K562 (cell line): ENCODE measurements around the gene BCR. TPM values are rescaled to one million over a fixed set of nuclear protein-coding genes. Genes with fewer than 3 reads are reported as not detected.

ENCODE experiments used
- ATAC-seq: fragments of 200-7000 bp; cut with Tn5 transposase; 3 replicates; pipeline ENCODE4 v1.9.1; 2020; ENCODE audit warnings: moderate library complexity
- BruUV-seq: library from RNA; stranded (reverse); fragments of 400-500 nt; replicated peaks from 2 replicates; lab custom pipeline; 2021; lab: Mats Ljungman, UMichigan
- CTCF ChIA-PET: fragments of 300-600 bp; formaldehyde crosslinking; extraction: SDS; loops from one replicate; lab custom pipeline; 2021; ENCODE audit warnings: low intra/inter-chr PET ratio; lab: Yijun Ruan, JAX
- POLR2A ChIA-PET: fragments of 300-600, 350-650 bp; sonication (Branson Sonifier 250); formaldehyde crosslinking; extraction: SDS; loops from one replicate; lab custom pipeline; 2021; ENCODE audit warnings: antibody characterized with exemption, inconsistent platforms; lab: Yijun Ruan, JAX
- DNase-seq, 4 experiments: peaks; one replicate each; pipeline versions ENCODE4 v3.0.0 to v3.0.0-alpha.2; 2011 to 2018; ENCODE audit warnings: low spot score in 3 of 4, mixed read lengths in 3 of 4; ENCODE audit errors: extremely low read depth in 1 of 4
- FAIRE-seq: peaks from 2 replicates; lab custom pipeline; 2011; peaks lifted over from hg19 to GRCh38; lab: Jason Lieb, UNC
- H2AFZ ChIP-seq: 2 replicates; pipeline ENCODE4 v1.6.0; 2011; ENCODE audit warnings: low read depth, low read length, control low read depth, inconsistent platforms
- H3K27ac ChIP-seq: fragments of 200-600 bp; 3 replicates; pipeline ENCODE4 v1.8.0; 2011; ENCODE audit warnings: low read depth, mild to moderate bottlenecking, control low read depth, inconsistent platforms, low read length, moderate library complexity, mixed read lengths; ENCODE audit errors: extremely low read depth
- H3K27me3 ChIP-seq, 2 experiments: fragments of 300-600 bp in 1 of 2; 2 replicates in 1 of 2; 3 replicates in 1 of 2; pipeline versions ENCODE4 v1.6.0 to v1.8.0; 2011; ENCODE audit warnings: inconsistent platforms in 2 of 2, low read length in 2 of 2, mild to moderate bottlenecking in 1 of 2, mixed read lengths in 1 of 2, moderate library complexity in 1 of 2; ENCODE audit not compliant: control insufficient read depth in 2 of 2, insufficient read depth in 2 of 2
- H3K36me3 ChIP-seq: fragments of 300-600 bp; 3 replicates; pipeline ENCODE4 v1.8.0; 2011; ENCODE audit warnings: mild to moderate bottlenecking, low read length, inconsistent platforms; ENCODE audit not compliant: control insufficient read depth, insufficient read depth
- H3K4me1 ChIP-seq, 2 experiments: fragments of 200-600 bp in 1 of 2; replicated peaks in 1 of 2; 2 replicates in 1 of 2; 3 replicates in 1 of 2; pipeline versions ENCODE4 v1.5.1 to v1.8.0; 2011; ENCODE audit warnings: inconsistent platforms in 2 of 2, low read length in 2 of 2, mild to moderate bottlenecking in 1 of 2, mixed read lengths in 1 of 2, moderate library complexity in 1 of 2; ENCODE audit not compliant: control insufficient read depth in 2 of 2, insufficient read depth in 2 of 2
- H3K4me2 ChIP-seq: 2 replicates; pipeline ENCODE4 v1.6.1; 2011; ENCODE audit warnings: low read length, control low read depth, inconsistent platforms, mixed read lengths; ENCODE audit not compliant: insufficient read depth
- H3K4me3 ChIP-seq: fragments of 200-600 bp; sonication (generic), shearing (Covaris generic); 2 replicates; pipeline ENCODE4 v1.5.1; 2016; ENCODE audit warnings: control low read depth, inconsistent platforms
- H3K79me2 ChIP-seq: fragments of 200-600 bp; 3 replicates; pipeline ENCODE4 v1.8.0; 2011; ENCODE audit warnings: low read length, inconsistent platforms; ENCODE audit not compliant: control insufficient read depth, insufficient read depth
- H3K9ac ChIP-seq, 2 experiments: 2 replicates each; pipeline versions ENCODE4 v1.6.0 to v1.6.1; 2011; ENCODE audit warnings: low read depth in 2 of 2, low read length in 2 of 2, control low read depth in 1 of 2, inconsistent platforms in 1 of 2, mild to moderate bottlenecking in 1 of 2, mixed read lengths in 1 of 2; ENCODE audit not compliant: insufficient read depth in 1 of 2
- H3K9me1 ChIP-seq: one replicate; pipeline ENCODE4 v1.6.0; 2011; ENCODE audit warnings: inconsistent platforms, mild to moderate bottlenecking, low read length, moderate library complexity; ENCODE audit not compliant: control insufficient read depth, insufficient read depth
- H3K9me3 ChIP-seq: replicated peaks from 2 replicates; pipeline ENCODE4 v1.5.1; 2011; ENCODE audit warnings: low read depth, low read length, inconsistent platforms; ENCODE audit not compliant: control insufficient read depth, insufficient read depth
- H4K20me1 ChIP-seq: replicated peaks from 2 replicates; pipeline ENCODE4 v1.6.1; 2011; ENCODE audit warnings: low read length, inconsistent platforms, mixed read lengths; ENCODE audit not compliant: control insufficient read depth, insufficient read depth
- E2F6 ChIP-seq, 2 experiments: IDR thresholded peaks; 2 replicates each; pipeline ENCODE4 v1.6.1; 2011; ENCODE audit warnings: borderline replicate concordance in 1 of 2, control low read depth in 1 of 2, low read depth in 1 of 2, low read length in 1 of 2, mild to moderate bottlenecking in 1 of 2, mixed read lengths in 1 of 2, moderate library complexity in 1 of 2; ENCODE audit not compliant: insufficient read depth in 1 of 2, insufficient read length in 1 of 2, poor library complexity in 1 of 2, severe bottlenecking in 1 of 2; ENCODE audit errors: extremely low read depth in 1 of 2
- ETS1 ChIP-seq: conservative IDR thresholded peaks from 2 replicates; pipeline ENCODE4 v1.6.1; 2011; ENCODE audit warnings: low read depth, mild to moderate bottlenecking, low read length; ENCODE audit not compliant: control insufficient read depth
- HDAC1 ChIP-seq, 2 experiments: fragments of 450-650 bp; IDR thresholded peaks; 2 replicates each; pipeline ENCODE4 v1.6.1; 2016 to 2017; ENCODE audit warnings: inconsistent platforms in 1 of 2, mild to moderate bottlenecking in 1 of 2, moderate library complexity in 1 of 2
- HLTF ChIP-seq: fragments of 450-650 bp; IDR thresholded peaks from 2 replicates; pipeline ENCODE4 v1.6.1; 2016
- LEF1 ChIP-seq: fragments of 450-650 bp; IDR thresholded peaks from 2 replicates; pipeline ENCODE4 v1.6.1; 2016; ENCODE audit warnings: mild to moderate bottlenecking
- MEIS2 ChIP-seq: fragments of 450-650 bp; IDR thresholded peaks from 2 replicates; pipeline ENCODE4 v1.6.1; 2014; ENCODE audit warnings: mild to moderate bottlenecking; ENCODE audit not compliant: partially characterized antibody
- NCOA1 ChIP-seq: fragments of 450-650 bp; IDR thresholded peaks from 2 replicates; pipeline ENCODE4 v1.6.1; 2016; ENCODE audit warnings: low read depth
- PHF20 ChIP-seq: fragments of 450-650 bp; IDR thresholded peaks from 2 replicates; pipeline ENCODE4 v1.6.1; 2018; ENCODE audit not compliant: partially characterized antibody
- RB1 ChIP-seq: fragments of 450-650 bp; IDR thresholded peaks from 2 replicates; pipeline ENCODE4 v1.6.1; 2017; ENCODE audit warnings: low read depth, mild to moderate bottlenecking
- SIX5 ChIP-seq, 2 experiments: IDR thresholded peaks; 2 replicates each; pipeline ENCODE4 v1.6.1; 2011; ENCODE audit warnings: low read length in 2 of 2, borderline replicate concordance in 1 of 2, low read depth in 1 of 2, mild to moderate bottlenecking in 1 of 2, moderate library complexity in 1 of 2; ENCODE audit not compliant: insufficient read depth in 1 of 2
- STAT6 ChIP-seq: sonication (generic); formaldehyde crosslinking; IDR thresholded peaks from 2 replicates; pipeline ENCODE4 v1.8.1; 2023; ENCODE audit warnings: mild to moderate bottlenecking, missing genetic modification reagents
- SUPT5H ChIP-seq: fragments of 450-650 bp; IDR thresholded peaks from 2 replicates; pipeline ENCODE4 v1.6.1; 2016
- THAP7 ChIP-seq: fragments of 250-450 bp; sonication (Bioruptor Pico); IDR thresholded peaks from 2 replicates; pipeline ENCODE4 v1.5.0; 2021
- WGBS: fragments of 100-300 bp; shearing (Covaris generic); methylation state at CpG from one replicate; pipeline ENCODE4 v1.1.6; 2016; ENCODE audit warnings: low coverage, mixed read lengths; ENCODE audit not compliant: insufficient coverage; ENCODE audit errors: missing lambda C conversion rate; 5-methylcytosine and 5-hydroxymethylcytosine counted together
- in situ Hi-C: fragments of 300-500 bp; cut with MboI; formaldehyde crosslinking; loops from 4 replicates; pipeline ENCODE4 v1.15.0; 2018; ENCODE audit warnings: inconsistent platforms, mixed read lengths
- intact Hi-C: fragments of 100-400 bp; cut with micrococcal nuclease; formaldehyde crosslinking; loops from 2 replicates; pipeline ENCODE4 v1.14.2; 2022
- polyA plus RNA-seq, 8 experiments: library from polyadenylated mRNA; depleted of rRNA in 4 of 8; stranded (reverse) in 5 of 8; unstranded in 3 of 8; fragments of >200 nt; fragmentation: Nextera tagmentation in 2 of 8; fragmentation: Illumina TruSeq in 1 of 8; extraction: Ambion mirVana in 2 of 8; extraction: Trizol in 1 of 8; gene quantifications; 2 replicates each; pipeline versions ENCODE4 v1.2.1 to v1.2.3, GENCODE V29; 2011 to 2014; ENCODE audit warnings: inconsistent platforms in 1 of 8, missing spikeins in 1 of 8
- total RNA-seq, 7 experiments: library from RNA; depleted of rRNA in 6 of 7; stranded (reverse); fragments of >200 nt in 6 of 7; fragmentation: Illumina TruSeq in 2 of 7; extraction: Trizol in 2 of 7; gene quantifications; 2 replicates each; pipeline versions ENCODE4 v1.2.1 to v1.2.3, GENCODE V29; 2011 to 2021; ENCODE audit warnings: low replicate concordance in 1 of 7

BCR gene
- total and polyA plus RNA-seq, 9 of the 15 experiments (the other 6 are each of a cell fraction or from before 2014, with no cell fraction given): 0.41 to 150 (median 45.6) TPM

GRCh38 chr22:23265368-23265700 lies 85.0 kb downstream of the BCR start:
- intact Hi-C loops: no loop called here
- peaks cover 94% of the 10 kb centered on the region for H3K36me3 ChIP-seq

More at GRCh38 chr22:23265368-23265700, 85.0 kb downstream of the BCR start:
- Histone ChIP-seq H3K9me3 (no peaks in the 10 kb centered on the region), H3K9me1 (peaks cover 22% of the 10 kb centered on the region), H4K20me1 (peaks cover 52% of the 10 kb centered on the region), H2AFZ (no peak overlapping the region), H3K4me2 (no peak overlapping the region), H3K27me3 (no peaks in the 10 kb centered on the region), H3K9ac (peak overlapping the region in 1 of 2 experiments; percentile 22; a peak in 2 of 4 replicates), H3K4me3 (no peak overlapping the region), H3K79me2 (no peaks in the 10 kb centered on the region), H3K27ac (no peak overlapping the region), H3K4me1 (peaks cover 4 to 45% of the 10 kb centered on the region in 2 experiments; a peak in 4 of 5 replicates)
- POLR2A ChIA-PET: interaction anchor here (0.6 to 11.2 kb wide), 23 partner anchors 10 to 554 kb away, joined by 3 to 193 read pairs (median 5); partner anchors contain the start of gene RAB36
- in situ Hi-C loops: no loop called here
- no TSS peak for BruUV-seq
- DNase-seq: peak in 1 of 4 experiments; percentile 68
- no peak for ATAC-seq
- TF ChIP-seq HDAC1 (IDR thresholded peaks at IDR 0.05) (no peak), LEF1 (no peak), E2F6 (IDR thresholded peaks at IDR 0.05; ENCODE audit: borderline replicate concordance in 1 of 2, extremely low read depth in 1 of 2, insufficient read depth in 1 of 2, insufficient read length in 1 of 2, low read depth in 1 of 2, low read length in 1 of 2, poor library complexity in 1 of 2, severe bottlenecking in 1 of 2) (no peak), SIX5 (IDR thresholded peaks at IDR 0.05; ENCODE audit: borderline replicate concordance in 1 of 2, insufficient read depth in 1 of 2, low read depth in 1 of 2, low read length in 2 of 2) (peak in 1 of 2 experiments; percentile 42; a peak in 1 of 4 replicates), STAT6 (CRISPR knock-in tag) (0 out of 2 replicates have a peak, but pooled peaks have one; percentile 78), SUPT5H (no peak), MEIS2 (no peak), NCOA1 (no peak), THAP7 (no peak), HLTF (no peak), RB1 (0 out of 2 replicates have a peak, but pooled peaks have one; percentile 19), PHF20 (peak; percentile 11), ETS1 (peak; percentile 66; the same call in 1 of the 2 replicates)
- CTCF ChIA-PET: no interaction called here
- WGBS: 92% methylated on average over 7 of the region's 7 CpGs
- FAIRE-seq: no peak
